ENCODE results near the gene TANC1.

GRCh38 chr2:159096901-159097300 is 128.5 kb downstream of the TANC1 start:
- TF ChIP-seq CTCF (IDR thresholded peaks at IDR 0.05; ENCODE audit: insufficient read depth, low read depth, low read length) (no peak), EZH2 (IDR thresholded peaks at IDR 0.05; ENCODE audit: insufficient read depth, low read length) (no peak)

All from astrocyte (in vitro differentiated cells and primary cell).